Fibroblast of skin of left biceps (primary cell): ENCODE results near the gene CMTM4.
"Not testable (repeated sequence)": the region's sequence is repeated elsewhere in the genome, so short reads cannot be mapped to it uniquely, and the experiment has no call there.

Experiments
- DNase-seq, 2 experiments: peaks; one replicate each; pipeline ENCODE4 v3.0.0-alpha.2; 2013; ENCODE audit warnings: low read depth in 2 of 2

The CMTM4 gene

GRCh38 chr16:66673691-66674090 lies 22.9 kb downstream of the CMTM4 start:
- DNase-seq, result no peak

GRCh38 chr16:66670691-66671388 lies 25.7 kb downstream of the CMTM4 start:
- no peak for DNase-seq

- DNase-seq, result peak; percentile 73 to 80
Observed at GRCh38 chr16:66668777-66669444, 27.6 kb downstream of the CMTM4 start.

- DNase-seq, result no peak
Observed at GRCh38 chr16:66667944-66668343, 28.6 kb downstream of the CMTM4 start.

- no peak for DNase-seq
Observed at GRCh38 chr16:66662445-66663194, 33.9 kb downstream of the CMTM4 start.

- not testable (repeated sequence) for DNase-seq
Observed at GRCh38 chr16:66661671-66662346, 34.7 kb downstream of the CMTM4 start.

GRCh38 chr16:66661210-66661560 lies 35.4 kb downstream of the CMTM4 start:
- DNase-seq, result no peak

- peak; percentile 33 to 35 for DNase-seq
Observed at GRCh38 chr16:66660422-66661209, 35.9 kb downstream of the CMTM4 start.

GRCh38 chr16:66658860-66659190 lies 37.7 kb downstream of the CMTM4 start:
- no peak for DNase-seq

GRCh38 chr16:66658143-66658859 lies 38.2 kb downstream of the CMTM4 start:
- no peak for DNase-seq

GRCh38 chr16:66656547-66656946 lies 40.0 kb downstream of the CMTM4 start:
- DNase-seq, result no peak

GRCh38 chr16:66653581-66654350 lies 42.8 kb downstream of the CMTM4 start:
- no peak for DNase-seq

GRCh38 chr16:66652661-66653360 lies 43.7 kb downstream of the CMTM4 start:
- no peak for DNase-seq

GRCh38 chr16:66651965-66652364 lies 44.6 kb downstream of the CMTM4 start:
- no peak for DNase-seq

- no peak for DNase-seq
Observed at GRCh38 chr16:66651474-66651765, 45.1 kb downstream of the CMTM4 start.

- peak; percentile 60 to 66 for DNase-seq
Observed at GRCh38 chr16:66650707-66651473, 45.7 kb downstream of the CMTM4 start.

- DNase-seq, result no peak
Observed at GRCh38 chr16:66649636-66650205, 46.8 kb downstream of the CMTM4 start.

GRCh38 chr16:66649167-66649566 lies 47.4 kb downstream of the CMTM4 start:
- DNase-seq, result no peak

- no peak for DNase-seq
Observed at GRCh38 chr16:66647866-66648265, 48.7 kb downstream of the CMTM4 start.
